Liver (tissue), 3 donors: ENCODE data around the gene TPRG1L.

ENCODE experiments used
- ATF3 ChIP-seq: IDR thresholded peaks from 2 replicates; pipeline ENCODE4 v1.6.1; 2016; ENCODE audit warnings: antibody characterized with exemption
- CTCF ChIP-seq: fragments of 150-350 bp; IDR thresholded peaks from 2 replicates; pipeline ENCODE4 v1.5.1; 2017; ENCODE audit warnings: improper control_type of control experiment, low read depth, low read length; ENCODE audit not compliant: missing input control
- GABPA ChIP-seq, 2 donors: IDR thresholded peaks in 1 of 2; conservative IDR thresholded peaks in 1 of 2; 2 replicates each; pipeline ENCODE4 v1.6.1; 2016; ENCODE audit warnings: antibody characterized with exemption in 2 of 2, mild to moderate bottlenecking in 1 of 2, moderate library complexity in 1 of 2
- MAX ChIP-seq: IDR thresholded peaks from 2 replicates; pipeline ENCODE4 v1.6.1; 2016; ENCODE audit warnings: antibody characterized with exemption
- REST ChIP-seq: IDR thresholded peaks from 2 replicates; pipeline ENCODE4 v1.6.1; 2016; ENCODE audit warnings: antibody characterized with exemption, mild to moderate bottlenecking
- RXRA ChIP-seq, 2 donors: IDR thresholded peaks; 2 replicates each; pipeline ENCODE4 v1.6.1; 2017 to 2018; ENCODE audit warnings: antibody characterized with exemption in 2 of 2, mild to moderate bottlenecking in 1 of 2
- SP1 ChIP-seq: IDR thresholded peaks from 2 replicates; pipeline ENCODE4 v1.6.1; 2018; ENCODE audit warnings: antibody characterized with exemption, mild to moderate bottlenecking
- TAF1 ChIP-seq: conservative IDR thresholded peaks from 2 replicates; pipeline ENCODE4 v1.6.1; 2016; ENCODE audit warnings: antibody characterized with exemption, mild to moderate bottlenecking
- YY1 ChIP-seq: IDR thresholded peaks from 2 replicates; pipeline ENCODE4 v1.6.1; 2016; ENCODE audit warnings: antibody characterized with exemption, mild to moderate bottlenecking
- ZBTB33 ChIP-seq: IDR thresholded peaks from 2 replicates; pipeline ENCODE4 v1.6.1; 2016; ENCODE audit warnings: antibody characterized with exemption
- donor health status: healthy.
- donor health status: healthy.

GRCh38 chr1:3618531-3618880 is 6.3 kb upstream of the TPRG1L start:
- TF ChIP-seq MAX (no peak), RXRA (IDR thresholded peaks at IDR 0.05) (no peak), ZBTB33 (no peak), TAF1 (no peak), CTCF (no peak), GABPA (IDR thresholded peaks at IDR 0.05 in 1 of 2, conservative IDR thresholded peaks at IDR 0.05 in 1 of 2) (no peak), ATF3 (no peak), YY1 (no peak), REST (no peak), SP1 (no peak)
